ENCODE results near the gene EPHA4.

EPHA4 gene

DNA sequence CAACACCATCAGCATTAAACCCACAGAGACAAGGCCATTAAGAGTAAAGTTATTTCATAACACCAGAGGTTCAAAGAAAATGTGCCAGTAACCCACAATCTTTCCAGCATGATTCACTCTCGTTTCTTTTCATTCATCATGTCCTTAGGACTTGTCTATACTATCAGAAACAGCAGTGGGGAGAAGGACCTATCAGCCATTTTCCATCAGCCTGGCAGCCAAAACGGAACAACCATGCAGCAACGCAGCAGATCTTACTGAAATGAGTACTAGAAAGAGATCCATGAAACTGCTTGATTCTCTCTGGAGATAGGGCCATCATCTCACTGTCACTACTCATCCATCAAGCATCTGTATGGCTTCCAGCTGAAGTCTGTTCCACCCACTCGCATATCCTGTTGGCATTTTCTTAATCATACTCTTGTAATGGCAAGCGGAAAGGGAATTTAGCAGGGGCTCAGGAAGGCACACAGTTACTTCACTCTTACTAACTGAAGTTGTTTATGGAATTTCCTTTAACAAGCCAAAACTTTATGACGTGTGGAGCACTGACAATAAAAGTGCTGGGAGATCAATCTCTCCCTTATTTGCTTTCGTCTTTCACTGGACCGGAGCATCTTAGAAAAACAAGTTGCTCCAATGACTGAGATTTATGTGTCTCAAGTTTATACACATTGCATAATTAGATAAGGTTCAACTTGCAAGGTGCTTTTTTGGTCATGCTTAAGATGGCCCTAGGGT lies 69.7 kb downstream of the EPHA4 start:
- DNase-seq: no peak

DNA sequence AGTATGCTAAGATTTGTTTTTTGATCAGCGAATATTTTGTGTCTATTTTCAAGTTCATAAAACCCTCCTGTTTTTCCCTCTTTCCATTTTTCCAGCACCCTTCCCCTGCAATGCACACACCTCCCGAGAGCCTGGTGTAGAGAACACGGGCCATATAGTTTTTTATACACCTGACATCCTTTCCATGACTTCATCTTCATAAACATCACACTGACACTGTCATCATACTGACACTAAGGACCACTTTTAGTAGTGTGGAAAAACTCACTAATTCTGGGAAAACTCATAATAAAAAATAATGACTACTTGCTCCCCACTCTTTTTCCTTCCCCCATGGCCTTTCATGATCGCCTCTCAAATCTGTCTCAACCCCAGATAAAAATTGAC lies 70.2 kb downstream of the EPHA4 start:
- DNase-seq: no peak

DNA sequence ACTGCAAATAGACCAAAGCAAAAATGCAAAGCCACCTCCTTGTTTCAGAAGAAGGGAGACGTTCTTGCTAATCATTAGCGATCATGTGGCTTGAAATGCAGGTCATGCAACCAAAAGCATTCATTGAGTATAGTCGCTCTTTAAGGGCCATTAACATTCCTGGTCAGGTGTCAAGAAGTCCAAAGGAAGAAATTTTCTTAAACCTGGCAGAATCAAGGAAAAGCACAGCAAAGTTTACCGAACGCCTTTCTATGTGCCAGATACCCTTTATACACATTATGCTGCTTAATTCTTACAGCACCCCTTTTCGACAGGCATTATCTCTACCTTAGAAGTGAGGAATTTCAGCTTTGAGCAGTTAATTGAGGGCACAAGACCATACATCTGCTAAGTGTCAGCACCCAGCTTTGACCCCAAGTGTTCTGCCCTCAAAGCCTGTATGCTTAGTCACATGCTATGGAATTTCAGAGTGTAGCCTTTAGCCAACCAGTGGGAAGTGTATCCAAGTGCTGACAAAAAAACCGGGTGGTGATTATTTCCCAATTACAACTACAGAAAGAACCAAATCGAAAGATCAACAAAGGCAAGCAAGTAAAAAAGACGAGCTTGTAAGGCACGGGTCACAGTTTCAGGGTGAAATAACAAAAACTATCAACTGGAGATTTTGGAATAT lies 70.8 kb downstream of the EPHA4 start:
- no peak for DNase-seq

DNA sequence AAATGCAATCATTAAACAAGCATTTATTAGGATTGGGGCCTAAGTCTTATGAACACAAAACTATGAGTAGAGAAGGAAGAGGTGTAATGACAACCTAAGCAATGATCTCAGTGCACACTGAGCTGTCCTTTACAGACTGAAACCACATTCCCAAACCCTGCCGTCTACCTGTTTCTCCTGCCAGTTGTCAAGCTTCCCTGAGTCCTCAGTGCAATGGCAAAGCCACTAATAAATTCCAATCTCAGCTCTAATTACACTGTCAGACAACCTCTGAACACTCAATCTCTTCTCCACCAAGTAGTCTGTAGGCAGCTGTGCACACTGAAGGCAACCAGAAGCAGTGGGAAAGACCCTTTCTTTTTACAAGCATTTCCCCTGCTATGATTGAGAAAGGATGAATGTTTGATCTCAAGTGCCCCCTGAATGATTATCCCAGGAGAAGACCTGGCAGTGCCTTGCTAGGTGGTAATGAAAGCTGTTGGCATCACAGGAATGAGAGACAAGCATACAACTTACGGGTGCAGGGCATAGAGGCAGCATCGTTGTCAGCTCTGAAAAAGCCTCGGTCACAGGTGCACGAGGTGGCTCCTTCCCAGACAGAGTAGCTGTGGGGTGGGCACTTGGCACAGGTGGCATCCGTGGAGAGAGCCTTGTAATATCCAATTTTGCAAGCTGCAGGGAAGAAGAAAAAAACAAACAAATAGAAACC lies 71.4 kb downstream of the EPHA4 start:
- DNase-seq: no peak

DNA sequence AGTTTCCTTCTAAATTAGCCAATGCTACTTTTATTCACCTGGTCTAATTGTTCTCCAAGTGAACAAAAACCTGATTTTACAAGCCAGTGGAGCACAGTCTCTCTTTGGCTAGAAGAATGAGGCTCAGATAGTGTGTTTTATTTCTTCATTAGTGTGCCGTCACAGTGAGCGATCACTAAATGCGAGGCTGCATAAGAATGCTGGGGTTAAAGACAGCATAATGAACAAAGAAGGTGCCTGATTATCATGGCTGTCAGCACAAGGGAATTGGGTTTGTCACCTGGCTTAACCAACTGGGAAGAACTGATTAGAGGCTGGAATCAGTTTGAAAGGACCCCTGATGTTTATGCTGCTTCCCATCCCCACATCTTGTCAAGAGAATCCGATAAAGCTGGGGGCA lies 76.4 kb downstream of the EPHA4 start:
- DNase-seq: no peak

DNA sequence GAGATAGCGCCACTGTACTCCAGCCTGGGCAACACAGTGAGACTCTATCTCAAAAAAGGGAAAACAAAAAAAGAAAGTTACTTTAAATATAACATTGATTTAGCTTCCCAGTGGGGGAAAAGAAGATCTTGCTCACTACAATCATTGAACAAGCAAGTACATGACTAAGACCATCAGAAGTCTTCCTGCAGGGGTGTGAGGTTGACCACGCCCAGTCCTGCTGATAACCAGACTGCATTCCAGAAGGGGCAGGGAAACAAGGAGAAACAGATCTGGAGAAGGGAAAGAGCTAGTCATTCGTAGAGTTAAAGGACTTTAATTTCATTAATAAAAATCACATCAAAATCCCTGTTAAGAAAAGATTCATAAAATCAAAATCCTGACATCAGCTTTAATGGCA lies 77.5 kb downstream of the EPHA4 start:
- DNase-seq: no peak

DNA sequence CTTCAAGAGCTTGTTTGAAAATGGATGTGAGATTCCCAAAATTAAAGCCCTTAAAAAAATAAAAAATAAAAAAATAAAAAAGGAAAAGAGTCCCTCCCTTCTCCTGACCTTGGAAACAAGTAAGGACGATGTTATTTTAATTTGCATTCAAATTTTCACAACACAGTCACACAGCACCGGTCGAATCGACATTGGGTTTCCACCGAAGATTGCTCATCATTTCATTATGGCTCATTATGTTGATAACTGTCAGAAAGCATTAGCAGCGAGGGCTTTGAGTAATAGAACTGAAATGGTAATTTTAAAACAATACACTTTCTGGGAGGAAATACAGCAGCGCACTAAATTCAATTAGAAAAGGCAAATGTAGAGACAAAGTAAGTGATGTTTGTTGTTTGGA lies 78.7 kb downstream of the EPHA4 start:
- no peak for DNase-seq

DNA sequence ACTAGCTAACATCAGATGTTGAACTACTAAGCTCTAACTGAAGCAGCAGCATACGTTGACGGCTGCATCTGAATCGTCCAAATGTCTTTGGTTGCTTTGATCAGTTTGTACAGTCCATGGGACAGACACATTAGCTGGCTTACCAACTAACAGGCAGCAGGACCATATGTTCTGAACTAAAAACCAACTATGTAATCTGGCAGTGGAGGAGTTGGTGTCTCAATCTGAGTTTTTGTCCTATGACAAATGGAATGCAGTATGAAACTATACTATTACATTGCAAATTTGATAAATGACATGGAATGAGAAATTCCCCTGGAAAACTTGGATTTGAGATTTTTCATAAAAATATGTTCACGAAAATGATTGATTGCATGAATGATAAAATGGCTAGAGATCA lies 79.5 kb downstream of the EPHA4 start:
- DNase-seq: no peak

DNA sequence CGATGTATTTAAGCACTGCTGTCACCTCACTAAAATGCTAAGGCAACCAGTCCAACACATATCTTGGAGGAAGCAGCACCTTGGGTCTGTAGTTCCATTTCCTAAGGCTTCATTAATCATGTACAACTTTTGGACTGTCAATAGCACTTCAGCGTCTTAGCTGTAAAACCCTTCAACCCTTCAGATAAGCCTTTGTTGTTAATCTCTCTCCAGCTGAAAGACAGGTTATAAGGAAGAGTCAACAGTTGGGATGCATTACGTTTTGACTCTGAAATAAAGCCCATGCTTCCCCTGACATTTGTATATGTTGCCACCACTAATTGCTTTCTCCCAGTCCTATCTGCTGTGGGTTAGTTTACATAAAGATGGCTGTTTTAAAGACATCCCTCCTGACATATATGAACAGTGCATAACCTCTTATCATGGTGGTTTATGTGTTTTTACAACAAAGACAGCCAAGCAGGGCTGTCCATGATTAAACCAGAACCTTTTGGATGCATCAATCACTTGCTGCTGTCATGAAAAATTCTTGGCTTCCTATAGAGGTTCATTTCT lies 81.5 kb downstream of the EPHA4 start:
- DNase-seq: no peak

DNA sequence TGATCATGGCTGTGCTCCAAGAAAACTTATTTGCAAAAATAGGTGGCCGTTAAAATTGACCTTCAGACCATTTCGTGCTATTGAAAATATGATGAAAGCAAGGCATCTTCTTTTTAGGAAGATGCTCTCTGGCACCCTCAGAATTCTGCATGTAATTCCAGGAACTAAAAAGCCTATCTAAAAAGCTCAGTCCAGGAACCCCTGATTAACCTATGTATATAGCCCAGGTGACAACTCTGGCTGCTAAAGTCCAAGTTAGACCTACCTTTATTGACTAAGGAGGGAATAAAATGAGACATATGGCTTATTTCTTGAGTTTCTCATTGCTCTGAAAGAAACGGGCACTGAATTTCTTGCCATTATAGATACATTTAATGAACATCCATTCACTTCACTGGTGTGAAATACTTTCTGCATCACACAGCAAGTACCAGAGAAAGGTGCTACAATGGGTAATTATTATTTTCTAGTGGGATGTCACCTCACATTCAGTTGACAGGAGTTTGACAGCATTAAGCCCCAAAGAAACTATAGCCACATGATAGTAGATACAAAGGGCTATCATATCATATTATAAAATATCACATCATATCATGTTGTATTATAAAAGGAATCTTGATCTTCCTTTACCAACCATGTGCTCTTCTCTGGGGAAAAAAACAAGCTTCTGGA lies 83.8 kb downstream of the EPHA4 start:
- DNase-seq: no peak

DNA sequence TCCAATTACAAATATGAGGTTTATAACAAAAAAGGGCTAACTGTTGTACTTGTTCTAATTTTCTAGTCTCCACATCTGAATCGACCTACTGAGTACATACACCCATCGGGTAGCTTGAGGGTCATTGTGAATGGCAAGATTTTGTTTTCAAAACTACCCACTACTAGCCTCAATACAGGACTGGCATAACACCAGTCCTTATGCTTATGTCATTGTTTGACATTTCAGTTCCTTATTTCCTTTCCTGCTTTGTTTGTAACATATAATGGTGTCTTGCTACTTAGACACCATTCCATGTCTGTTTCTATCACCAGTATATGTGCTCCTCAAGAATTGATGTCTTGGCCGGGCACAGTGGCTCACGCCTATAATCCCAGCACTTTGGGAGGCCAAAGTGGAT lies 86.0 kb downstream of the EPHA4 start:
- no peak for DNase-seq

DNA sequence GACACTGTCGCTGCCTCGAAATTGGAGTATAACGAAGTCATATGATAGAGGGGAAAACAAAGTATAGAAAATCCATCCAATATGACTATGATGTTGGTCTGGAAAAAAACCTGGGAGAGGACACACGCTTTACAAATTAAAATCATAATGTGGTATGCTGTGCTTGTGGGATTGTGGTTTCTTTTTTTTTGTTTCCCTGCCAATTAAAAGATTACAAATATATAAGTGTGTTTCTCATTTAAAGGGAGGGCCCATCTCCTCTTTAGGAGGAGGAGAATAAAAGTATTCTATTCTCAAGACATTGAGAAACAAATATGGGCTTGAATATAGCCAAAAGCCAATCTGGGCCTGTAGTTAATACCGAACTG lies 86.6 kb downstream of the EPHA4 start:
- DNase-seq: no peak

DNA sequence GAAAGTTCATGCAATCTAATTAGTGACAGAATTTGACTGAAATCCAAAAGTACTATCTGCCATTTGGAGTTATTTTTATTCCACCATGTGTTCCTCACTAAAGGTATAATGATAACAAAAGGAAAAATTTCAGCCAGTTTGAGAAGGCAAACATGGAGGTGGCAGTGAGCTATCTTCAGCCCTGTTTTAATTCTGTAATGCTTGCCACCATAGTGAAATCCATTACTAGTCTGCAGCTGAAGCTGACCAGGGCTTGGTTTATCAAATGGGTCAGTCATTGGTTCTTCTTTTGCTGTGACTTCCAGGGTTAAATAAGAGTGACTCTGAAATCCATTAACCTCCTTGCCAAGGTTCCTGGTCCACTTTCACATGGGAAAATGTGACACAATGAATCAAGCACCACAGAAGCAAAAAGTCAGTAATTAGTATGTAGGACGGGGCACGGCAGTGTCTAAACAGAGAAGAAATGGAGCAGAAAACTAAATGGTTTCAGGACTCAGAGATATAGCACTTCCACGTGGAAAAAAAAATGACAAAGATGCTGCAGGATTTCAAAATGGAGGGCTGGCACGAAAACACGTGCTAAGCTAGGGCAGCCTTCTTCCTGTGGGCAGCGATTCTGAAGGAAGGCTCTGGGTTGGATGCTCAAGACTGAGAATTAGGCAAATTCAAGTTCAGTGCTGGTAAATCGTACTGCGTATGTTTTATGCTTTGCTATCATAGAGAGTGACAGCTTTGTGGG lies 87.2 kb downstream of the EPHA4 start:
- no peak for DNase-seq

DNA sequence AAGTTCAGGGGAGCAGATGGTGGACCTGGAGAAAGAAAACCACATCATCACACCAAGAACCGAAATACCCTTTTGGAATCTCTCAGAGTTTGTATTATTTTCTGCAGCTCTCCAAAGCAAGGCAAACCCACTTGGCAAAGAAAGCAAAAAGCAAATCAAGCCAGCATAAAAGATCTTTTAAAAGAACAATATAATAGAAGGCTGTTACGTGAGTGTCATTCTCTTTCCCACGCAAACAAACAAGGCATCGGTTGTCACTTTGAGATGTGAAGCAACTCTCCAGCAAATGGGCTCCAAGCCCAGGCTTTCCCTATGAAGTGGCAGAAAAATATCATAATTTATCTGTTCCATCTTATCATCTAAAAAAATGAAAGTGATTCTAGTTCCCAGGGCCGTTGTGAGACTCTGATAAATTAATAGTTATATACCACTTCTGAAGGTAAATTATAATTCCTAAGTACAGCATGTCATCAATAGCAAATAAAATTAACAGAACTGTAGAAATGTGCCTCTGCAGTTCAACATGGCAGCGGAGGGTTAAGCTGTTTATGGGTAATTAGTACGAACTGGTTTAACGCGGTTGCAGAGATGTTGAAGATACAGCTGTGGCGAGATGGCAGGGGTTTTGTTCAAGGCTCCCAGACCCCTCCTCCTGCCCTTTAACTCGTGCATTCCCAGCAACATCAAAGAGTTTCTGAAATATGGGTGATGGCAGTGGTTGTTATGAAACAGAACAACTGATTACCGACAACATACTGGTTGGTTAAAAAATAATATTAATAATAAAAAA lies 89.2 kb downstream of the EPHA4 start:
- DNase-seq: no peak

DNA sequence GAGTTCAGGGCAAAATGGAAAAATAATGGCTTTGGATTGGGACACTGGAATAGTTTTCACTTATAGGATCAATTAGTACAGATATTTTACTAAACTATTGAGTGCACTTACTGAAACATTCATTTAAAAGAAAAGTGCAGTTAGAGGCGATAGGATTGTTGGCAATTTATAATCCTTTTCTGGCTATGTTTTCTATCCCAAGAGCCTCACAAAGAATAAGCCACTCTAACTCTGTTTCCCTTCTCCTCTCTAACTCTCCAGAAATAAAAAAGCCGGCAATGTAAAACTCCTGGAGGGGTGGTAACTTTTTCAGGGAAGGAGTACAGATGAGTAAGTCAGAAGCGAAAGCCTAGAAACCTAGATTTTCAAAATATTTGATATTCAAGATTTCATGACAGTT lies 91.3 kb downstream of the EPHA4 start:
- DNase-seq: no peak

DNA sequence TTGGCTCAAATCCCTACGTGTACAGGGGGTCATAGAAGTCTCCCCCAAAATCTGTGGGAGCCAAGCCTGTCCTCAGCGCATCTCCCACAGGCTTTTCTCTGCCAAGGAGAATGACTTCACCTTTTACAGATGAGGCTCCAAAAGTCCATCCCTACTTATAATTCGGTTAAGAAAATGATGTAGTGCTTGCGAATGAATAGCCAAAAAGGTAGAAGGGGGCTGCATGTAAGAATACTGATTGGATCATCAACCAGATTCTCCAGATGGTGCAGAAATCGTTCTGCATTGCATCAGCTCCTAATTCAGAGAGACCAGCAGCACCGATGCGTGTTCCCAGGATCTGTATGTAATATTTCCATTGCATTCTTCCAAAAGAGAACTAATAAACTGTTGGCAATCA lies 91.9 kb downstream of the EPHA4 start:
- no peak for DNase-seq

DNA sequence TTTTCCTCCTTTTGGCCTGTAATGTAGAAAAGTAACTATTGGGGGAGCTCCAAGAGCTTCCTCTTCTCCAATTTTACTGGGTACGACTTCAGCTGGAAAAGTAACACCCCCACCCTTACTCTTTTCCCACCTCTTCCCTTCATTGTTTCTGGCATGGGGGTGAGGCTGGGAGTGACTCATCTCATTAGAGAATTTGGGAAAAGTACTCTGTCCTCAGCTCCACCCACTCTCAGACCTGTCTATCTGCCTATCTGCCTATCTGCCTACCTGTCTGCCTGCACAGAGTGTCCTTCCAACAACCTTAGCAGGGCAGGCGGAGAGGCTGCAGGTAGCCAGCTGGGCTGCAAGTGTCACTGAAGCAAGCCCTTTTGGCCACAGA lies 93.6 kb downstream of the EPHA4 start:
- no peak for DNase-seq

DNA sequence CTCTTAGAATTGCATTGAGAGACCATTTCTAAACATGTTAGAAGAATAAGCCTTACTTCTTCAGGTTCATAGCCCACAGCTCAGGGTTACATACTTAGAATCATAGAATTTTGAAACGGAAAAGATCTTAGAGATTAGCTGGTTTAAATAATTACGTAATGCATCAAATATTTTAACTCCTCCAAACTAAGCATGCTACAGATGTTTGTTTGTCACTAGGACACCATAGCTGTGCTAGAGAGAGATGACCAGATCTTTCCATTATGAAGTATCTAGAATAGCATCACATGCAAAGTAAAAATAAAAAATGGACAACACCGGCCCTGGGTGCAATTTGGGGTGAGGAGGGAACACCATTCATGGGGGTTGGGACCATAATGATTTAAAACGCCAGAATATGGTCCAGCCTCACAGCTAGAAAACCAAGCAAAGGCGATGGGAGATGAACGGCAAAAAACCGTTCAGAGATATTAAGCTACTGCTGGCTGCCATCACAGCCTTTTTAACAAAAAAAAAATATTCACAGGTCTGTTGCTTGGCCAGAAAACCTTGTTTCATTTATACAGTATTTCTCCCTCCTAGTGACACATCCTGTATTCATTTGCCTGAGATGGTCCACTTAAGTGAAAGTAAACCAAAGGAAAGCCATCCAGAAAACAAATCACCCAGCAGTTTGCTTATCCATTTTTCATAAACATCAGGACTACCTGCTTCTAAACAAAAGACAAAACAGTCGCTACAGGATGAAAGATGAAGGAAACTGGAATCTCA lies 94.2 kb downstream of the EPHA4 start:
- DNase-seq: no peak

DNA sequence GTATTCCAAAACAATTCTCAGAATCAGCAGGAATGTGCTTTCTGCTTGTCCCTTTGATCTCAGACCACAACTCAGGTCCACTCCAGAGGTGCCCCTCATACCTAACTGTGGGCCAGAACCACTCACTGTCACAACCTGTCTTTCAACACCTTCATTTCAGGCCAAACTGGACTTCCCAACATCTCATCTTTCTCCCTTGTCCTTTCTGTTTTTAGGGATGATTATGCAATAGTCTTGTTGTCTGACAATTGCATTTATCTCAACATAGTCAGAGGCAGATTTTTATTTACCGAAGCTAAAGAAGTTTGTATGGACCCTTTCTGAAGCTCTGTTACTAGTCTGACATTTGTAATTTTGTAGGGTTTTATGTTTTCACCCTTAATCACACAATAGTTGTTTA lies 95.9 kb downstream of the EPHA4 start:
- no peak for DNase-seq

DNA sequence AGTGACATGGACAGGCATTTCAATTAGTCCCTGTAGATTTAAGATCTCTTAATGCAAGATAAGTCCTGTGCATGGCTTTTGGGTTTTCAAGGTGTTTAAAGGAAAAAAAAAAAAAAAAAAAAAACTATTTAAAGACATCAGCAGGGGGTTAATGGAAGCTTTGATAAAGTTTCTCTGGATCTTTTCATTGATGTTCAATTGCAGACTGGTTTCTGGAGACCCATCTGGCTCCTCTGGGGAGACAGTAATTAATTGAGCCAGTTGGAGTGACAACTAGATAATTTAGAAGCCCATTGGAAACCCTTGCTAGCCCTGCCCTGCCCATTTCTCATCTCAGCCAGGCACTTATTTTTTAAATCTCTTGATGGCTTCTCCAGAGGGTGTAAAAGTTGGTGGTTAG lies 98.7 kb downstream of the EPHA4 start:
- DNase-seq: no peak

DNA sequence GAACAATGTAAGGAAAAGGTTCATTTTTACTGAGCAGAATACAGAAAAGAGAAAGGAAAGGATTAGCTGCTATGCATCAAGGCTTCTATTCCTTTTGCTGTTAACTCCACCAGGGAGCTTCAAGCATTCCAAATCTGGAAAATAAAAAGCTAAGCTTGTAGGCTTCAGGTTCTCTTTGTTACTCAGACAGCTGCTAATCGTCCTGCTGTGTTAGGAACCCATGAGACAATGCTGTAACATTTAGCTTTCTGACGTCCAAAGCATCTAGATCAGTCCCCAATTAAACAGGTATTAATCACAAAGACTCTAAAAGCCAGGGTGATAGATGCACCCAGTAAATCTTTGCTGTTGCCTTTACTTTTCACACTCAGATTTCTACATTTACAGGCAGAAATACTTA lies 103.8 kb downstream of the EPHA4 start:
- no peak for DNase-seq
